ENCODE results near the gene FOXB1. TPM values are rescaled to one million over a fixed set of nuclear protein-coding genes. Genes with fewer than 3 reads are reported as not detected.

FOXB1 gene
- total and polyA plus RNA-seq, 8 donors = not detected

- peaks cover 26 to 55% (median 41%) of the 10 kb centered on the region in 4 donors for H3K4me1 ChIP-seq
- no peak for DNase-seq
- H3K27ac ChIP-seq = no peak overlapping the region
- H3K36me3 ChIP-seq = no peaks in the 10 kb centered on the region
- no peak for TF ChIP-seq EP300 (IDR thresholded peaks at IDR 0.05)
- no peak for TF ChIP-seq POLR2A (IDR thresholded peaks at IDR 0.05)
- TF ChIP-seq CTCF (IDR thresholded peaks at IDR 0.05) = no peak
- TF ChIP-seq POLR2AphosphoS5 (IDR thresholded peaks at IDR 0.05) = no peak
- no peak overlapping the region for H3K4me3 ChIP-seq
- intact Hi-C loops (cut with DNase I; ENCODE audit: low total_unique reads) = no loop called here
- 8 to 18% (median 13%) methylated on average over 26 of the region's 26 CpGs for WGBS, 5 donors
- peaks cover 0 to 28% (median 4%) of the 10 kb centered on the region in 4 donors for H3K9me3 ChIP-seq
- peaks cover 48 to 100% (median 98%) of the 10 kb centered on the region in 3 donors for H3K27me3 ChIP-seq
Measured at GRCh38 chr15:60002528-60003218, 1.4 kb upstream of the FOXB1 start.

GRCh38 chr15:60003243-60004008 is 685 bp upstream of the FOXB1 start:
- Histone ChIP-seq H3K27ac (no peak overlapping the region), H3K36me3 (no peaks in the 10 kb centered on the region), H3K4me3 (peak overlapping the region in 1 of 4 donors; percentile 61), H3K27me3 (peaks cover 47 to 100% (median 98%) of the 10 kb centered on the region in 3 donors), H3K9me3 (peaks cover 0 to 28% (median 4%) of the 10 kb centered on the region in 4 donors), H3K4me1 (peaks cover 26 to 55% (median 41%) of the 10 kb centered on the region in 4 donors)
- DNase-seq = peak in 1 of 2 donors; percentile 44
- intact Hi-C loops (cut with DNase I; ENCODE audit: low total_unique reads) = no loop called here
- TF ChIP-seq CTCF (IDR thresholded peaks at IDR 0.05) = no peak
- TF ChIP-seq POLR2AphosphoS5 (IDR thresholded peaks at IDR 0.05) = no peak
- no peak for TF ChIP-seq EP300 (IDR thresholded peaks at IDR 0.05)
- TF ChIP-seq POLR2A (IDR thresholded peaks at IDR 0.05) = no peak
- WGBS, 5 donors = 3 to 5% (median 4%) methylated on average over 24 of the region's 24 CpGs

GRCh38 chr15:60004846-60005351 is 788 bp downstream of the FOXB1 start:
- H3K27me3 ChIP-seq = peaks cover 36 to 100% (median 98%) of the 10 kb centered on the region in 3 donors
- no peak overlapping the region for H3K27ac ChIP-seq
- TF ChIP-seq CTCF (IDR thresholded peaks at IDR 0.05) (no peak), POLR2AphosphoS5 (IDR thresholded peaks at IDR 0.05) (no peak), EP300 (IDR thresholded peaks at IDR 0.05) (no peak)
- DNase-seq = peak in 1 of 2 donors; percentile 34
- intact Hi-C loops (cut with DNase I; ENCODE audit: low total_unique reads) = no loop called here
- H3K36me3 ChIP-seq = no peaks in the 10 kb centered on the region
- peaks cover 0 to 28% (median 4%) of the 10 kb centered on the region in 4 donors for H3K9me3 ChIP-seq
- peaks cover 26 to 48% (median 41%) of the 10 kb centered on the region in 4 donors for H3K4me1 ChIP-seq
- WGBS, 5 donors = 2 to 6% (median 4%) methylated on average over 20 to 44 of the region's 44 CpGs
- H3K4me3 ChIP-seq = peak overlapping the region; percentile 39 to 61 (median 52)

Measured in stomach (tissue), 9 donors.